Naive thymus-derived CD4-positive, alpha-beta T cell (primary cell): Measurements from ENCODE around the gene WBP11. TPM values are rescaled to one million over a fixed set of nuclear protein-coding genes. Genes with fewer than 3 reads are reported as not detected.

Source experiments
- ATAC-seq: fragments of 150-1000 bp; cut with Tn5 transposase; 2 replicates; pipeline ENCODE4 v1.10.0; 2021; ENCODE audit warnings: mild to moderate bottlenecking, moderate library complexity
- CTCF ChIA-PET: fragments of 350-600 bp; sonication (Branson Sonifier 250); formaldehyde crosslinking; loops from one replicate; lab custom pipeline; 2021; ENCODE audit warnings: antibody characterized with exemption; lab: Charles Lee
- POLR2A ChIA-PET: fragments of 350-600 bp; sonication (Branson Sonifier 250); formaldehyde crosslinking; loops from one replicate; lab custom pipeline; 2021; ENCODE audit warnings: antibody characterized with exemption, inconsistent platforms; lab: Charles Lee
- DNase-seq, 9 donors: peaks; one replicate each; pipeline versions ENCODE4 v3.0.0 to v3.0.0-alpha.2; 2020 to 2022; ENCODE audit warnings: mixed read lengths in 1 of 9
- H3K27ac ChIP-seq: one replicate; pipeline ENCODE4 v1.7.0; 2013; ENCODE audit warnings: mild to moderate bottlenecking, low read depth, low read length, moderate library complexity
- H3K27me3 ChIP-seq, 2 donors: one replicate each; pipeline ENCODE4 v1.7.0; 2013; ENCODE audit warnings: low read length in 2 of 2, mild to moderate bottlenecking in 2 of 2, moderate library complexity in 2 of 2; ENCODE audit not compliant: control insufficient read depth in 2 of 2, insufficient read depth in 2 of 2
- H3K36me3 ChIP-seq, 3 experiments: 1 replicate in 2 of 3; 2 replicates in 1 of 3; pipeline ENCODE4 v1.7.0; 2013; ENCODE audit warnings: low read length in 3 of 3, mild to moderate bottlenecking in 3 of 3, moderate library complexity in 1 of 3; ENCODE audit not compliant: insufficient read depth in 3 of 3, control insufficient read depth in 2 of 3
- H3K4me1 ChIP-seq, 2 donors: one replicate each; pipeline ENCODE4 v1.7.0; 2013; ENCODE audit warnings: low read length in 2 of 2, mild to moderate bottlenecking in 2 of 2, moderate library complexity in 1 of 2; ENCODE audit not compliant: control insufficient read depth in 2 of 2, insufficient read depth in 2 of 2
- H3K4me3 ChIP-seq: 2 replicates; pipeline ENCODE4 v1.7.0; 2013; ENCODE audit warnings: mild to moderate bottlenecking, low read length
- H3K9me3 ChIP-seq, 3 experiments: 1 replicate in 2 of 3; 2 replicates in 1 of 3; pipeline ENCODE4 v1.7.0; 2013; ENCODE audit warnings: low read length in 3 of 3; ENCODE audit not compliant: control insufficient read depth in 2 of 3
- H3K27ac Mint-ChIP-seq, 9 donors: one replicate each; pipeline ENCODE4 v1.8.0; 2020 to 2022; ENCODE audit warnings: mixed read lengths in 9 of 9, mild to moderate bottlenecking in 8 of 9, moderate library complexity in 5 of 9, inconsistent platforms in 2 of 9
- H3K27me3 Mint-ChIP-seq, 5 donors: one replicate each; pipeline ENCODE4 v1.8.0; 2021 to 2022; ENCODE audit warnings: mixed read lengths in 5 of 5, mild to moderate bottlenecking in 1 of 5
- H3K36me3 Mint-ChIP-seq, 5 donors: one replicate each; pipeline ENCODE4 v1.8.0; 2020 to 2022; ENCODE audit warnings: mixed read lengths in 5 of 5, mild to moderate bottlenecking in 3 of 5, inconsistent platforms in 1 of 5
- H3K4me1 Mint-ChIP-seq, 7 donors: one replicate each; pipeline ENCODE4 v1.8.0; 2020 to 2022; ENCODE audit warnings: mixed read lengths in 7 of 7, mild to moderate bottlenecking in 3 of 7, inconsistent platforms in 1 of 7
- H3K4me3 Mint-ChIP-seq, 10 donors: one replicate each; pipeline ENCODE4 v1.8.0; 2020 to 2022; ENCODE audit warnings: mild to moderate bottlenecking in 10 of 10, mixed read lengths in 10 of 10, moderate library complexity in 6 of 10, inconsistent platforms in 2 of 10
- H3K9me3 Mint-ChIP-seq, 11 donors: one replicate each; pipeline ENCODE4 v1.8.0; 2020 to 2022; ENCODE audit warnings: mixed read lengths in 11 of 11, mild to moderate bottlenecking in 4 of 11, inconsistent platforms in 1 of 11, moderate library complexity in 1 of 11
- intact Hi-C, 2 donors: fragments of 100-400 bp; cut with micrococcal nuclease; formaldehyde crosslinking; loops; one replicate each; pipeline ENCODE4 v1.15.1; 2023
- polyA plus RNA-seq, 2 donors: library from polyadenylated mRNA; unstranded; fragments of 300-500 nt; fragmentation: Illumina TruSeq; gene quantifications; one replicate each; pipeline ENCODE4 v1.2.3, GENCODE V29; 2021
- total RNA-seq, 6 experiments: library from RNA in 5 of 6; stranded (reverse) in 5 of 6; gene quantifications; 1 replicate in 5 of 6; 2 replicates in 1 of 6; pipeline ENCODE4 v1.2.3 and lab custom pipeline; 2021 to 2026

Gene WBP11
- total and polyA plus RNA-seq, 7 experiments from 2014 or later: 58.5 to 129 (median 84.3) TPM

DNA sequence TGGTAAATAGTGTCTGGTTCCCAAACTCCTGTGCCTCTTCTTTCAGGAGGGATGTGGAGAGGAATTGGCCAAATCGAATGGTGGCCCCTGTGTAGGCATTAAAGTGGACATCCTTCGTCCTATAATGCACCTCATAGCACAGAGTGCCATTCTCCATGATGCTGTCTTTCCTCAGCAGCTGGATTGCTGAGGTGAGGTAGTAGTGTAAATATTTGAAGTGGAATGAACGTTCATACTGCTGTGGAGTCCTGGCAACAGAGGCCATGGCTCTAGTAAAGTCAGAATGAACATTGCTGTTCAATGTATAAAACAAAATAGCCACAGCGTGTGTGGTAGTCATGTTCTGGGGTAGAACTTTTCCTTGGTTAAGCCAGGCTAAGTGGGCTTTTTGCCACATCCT is 37.3 kb upstream of the WBP11 start:
- intact Hi-C loops: no loop called here
- H3K4me3 ChIP-seq: no peak overlapping the region
- H3K36me3 Mint-ChIP-seq: peaks cover 0 to 6% (median 0%) of the 10 kb centered on the region in 5 donors
- ChIA-PET POLR2A (no interaction called here), CTCF (interaction anchor here (0.6 to 0.9 kb wide), 2 partner anchors 155 to 429 kb away, joined by 3 read pairs; no protein-coding TSS in a partner anchor)
- ATAC-seq (no peak), DNase-seq (no peak)
- H3K27ac ChIP-seq: no peak overlapping the region
- no peaks in the 10 kb centered on the region for H3K27me3 ChIP-seq
- no peaks in the 10 kb centered on the region for H3K36me3 ChIP-seq
- no peak overlapping the region for H3K4me3 Mint-ChIP-seq
- no peaks in the 10 kb centered on the region for H3K4me1 ChIP-seq
- peaks cover 0 to 2% (median 0%) of the 10 kb centered on the region in 11 donors for H3K9me3 Mint-ChIP-seq
- H3K4me1 Mint-ChIP-seq: peaks cover 4 to 6% (median 6%) of the 10 kb centered on the region in 7 donors
- peaks cover 13 to 27% (median 23%) of the 10 kb centered on the region in 5 donors for H3K27me3 Mint-ChIP-seq
- H3K27ac Mint-ChIP-seq: no peak overlapping the region
- H3K9me3 ChIP-seq: no peaks in the 10 kb centered on the region

DNA sequence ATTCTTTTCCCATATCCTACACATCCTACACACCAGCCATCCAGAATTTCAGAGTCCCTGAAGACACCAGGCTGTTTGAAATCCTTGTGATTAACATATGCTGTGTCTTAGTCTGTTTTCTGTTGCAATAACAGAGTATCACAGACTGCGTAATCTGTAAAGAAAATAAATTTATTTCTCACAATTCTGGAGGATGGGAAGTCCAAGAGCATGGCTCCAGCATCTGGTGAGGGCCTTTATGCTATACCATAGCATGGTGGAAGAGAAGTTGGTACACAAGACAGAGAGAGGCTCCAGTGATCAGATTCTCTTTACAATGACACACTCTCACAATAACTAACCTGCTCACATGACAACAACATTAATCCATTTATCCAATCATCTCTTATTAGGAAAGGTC is 36.0 kb upstream of the WBP11 start:
- no peaks in the 10 kb centered on the region for H3K9me3 ChIP-seq
- ChIA-PET CTCF (no interaction called here), POLR2A (interaction anchor here (0.6 kb wide), 1 partner anchor 101 kb away, joined by 3 read pairs; no protein-coding TSS in a partner anchor)
- no peak overlapping the region for H3K4me3 ChIP-seq
- no peaks in the 10 kb centered on the region for H3K4me1 ChIP-seq
- H3K27ac Mint-ChIP-seq: no peak overlapping the region
- DNase-seq (no peak), ATAC-seq (no peak)
- no peaks in the 10 kb centered on the region for H3K27me3 ChIP-seq
- H3K36me3 Mint-ChIP-seq: peaks cover 0 to 6% (median 0%) of the 10 kb centered on the region in 5 donors
- H3K4me3 Mint-ChIP-seq: no peak overlapping the region
- H3K36me3 ChIP-seq: no peaks in the 10 kb centered on the region
- no peak overlapping the region for H3K27ac ChIP-seq
- peaks cover 0 to 2% (median 0%) of the 10 kb centered on the region in 11 donors for H3K9me3 Mint-ChIP-seq
- intact Hi-C loops: no loop called here
- peaks cover 13 to 37% (median 32%) of the 10 kb centered on the region in 5 donors for H3K27me3 Mint-ChIP-seq
- no peaks in the 10 kb centered on the region for H3K4me1 Mint-ChIP-seq

- no peaks in the 10 kb centered on the region for H3K4me1 ChIP-seq
- H3K27ac Mint-ChIP-seq: no peak overlapping the region
- H3K9me3 Mint-ChIP-seq: peaks cover 0 to 5% (median 0%) of the 10 kb centered on the region in 11 donors
- no peaks in the 10 kb centered on the region for H3K4me1 Mint-ChIP-seq
- H3K36me3 ChIP-seq: no peaks in the 10 kb centered on the region
- POLR2A ChIA-PET: interaction anchor here (1.2 kb wide), 1 partner anchor 158 kb away, joined by 3 read pairs; no protein-coding TSS in a partner anchor
- no peak overlapping the region for H3K27ac ChIP-seq
- no peaks in the 10 kb centered on the region for H3K27me3 ChIP-seq
- H3K27me3 Mint-ChIP-seq: peaks cover 26 to 47% (median 39%) of the 10 kb centered on the region in 5 donors
- H3K36me3 Mint-ChIP-seq: peaks cover 0 to 9% (median 6%) of the 10 kb centered on the region in 5 donors
- ATAC-seq (no peak), DNase-seq (no peak)
- no peak overlapping the region for H3K4me3 ChIP-seq
- CTCF ChIA-PET: interaction anchor here (0.7 kb wide), 1 partner anchor 797 kb away, joined by 3 read pairs; no protein-coding TSS in a partner anchor
- no peak overlapping the region for H3K4me3 Mint-ChIP-seq
- no peaks in the 10 kb centered on the region for H3K9me3 ChIP-seq
- intact Hi-C loops: loop anchor here in 1 of 2 donors (2.0 kb wide), 1 partner anchor 26 kb away; no protein-coding TSS in a partner anchor
Measured at GRCh38 chr12:14836336-14837210, 33.3 kb upstream of the WBP11 start.

DNA sequence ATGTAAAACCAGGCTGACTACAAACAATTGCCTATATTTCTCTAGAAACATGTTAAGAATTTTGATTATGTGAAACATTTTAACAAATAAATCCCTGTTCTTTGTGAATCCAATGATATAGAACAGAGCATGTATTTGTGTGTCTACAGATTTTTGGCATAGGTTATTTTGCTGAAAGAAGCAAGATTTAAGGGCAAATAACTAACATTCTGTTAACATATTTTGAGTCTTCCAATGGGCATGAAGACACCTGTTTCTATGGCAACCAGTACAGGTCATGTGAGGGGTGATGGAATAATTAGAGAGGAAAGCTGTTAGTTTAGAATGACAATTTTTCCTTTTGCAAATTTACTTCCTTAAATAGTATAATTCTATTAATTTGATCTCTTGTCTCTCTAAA is 31.2 kb upstream of the WBP11 start:
- CTCF ChIA-PET: interaction anchor here (0.7 kb wide), 1 partner anchor 122 kb away, joined by 3 read pairs; no protein-coding TSS in a partner anchor
- Histone ChIP-seq H3K4me1 (no peaks in the 10 kb centered on the region), H3K27me3 (no peaks in the 10 kb centered on the region), H3K9me3 (no peaks in the 10 kb centered on the region), H3K27ac (no peak overlapping the region), H3K4me3 (no peak overlapping the region), H3K36me3 (no peaks in the 10 kb centered on the region)
- ATAC-seq: no peak
- no peak overlapping the region for H3K27ac Mint-ChIP-seq
- H3K36me3 Mint-ChIP-seq: peaks cover 0 to 9% (median 4%) of the 10 kb centered on the region in 5 donors
- H3K27me3 Mint-ChIP-seq: peaks cover 18 to 38% (median 31%) of the 10 kb centered on the region in 5 donors
- H3K9me3 Mint-ChIP-seq: peaks cover 0 to 6% (median 0%) of the 10 kb centered on the region in 11 donors
- DNase-seq: no peak
- H3K4me1 Mint-ChIP-seq: no peaks in the 10 kb centered on the region
- no peak overlapping the region for H3K4me3 Mint-ChIP-seq
- POLR2A ChIA-PET: no interaction called here
- intact Hi-C loops: no loop called here

DNA sequence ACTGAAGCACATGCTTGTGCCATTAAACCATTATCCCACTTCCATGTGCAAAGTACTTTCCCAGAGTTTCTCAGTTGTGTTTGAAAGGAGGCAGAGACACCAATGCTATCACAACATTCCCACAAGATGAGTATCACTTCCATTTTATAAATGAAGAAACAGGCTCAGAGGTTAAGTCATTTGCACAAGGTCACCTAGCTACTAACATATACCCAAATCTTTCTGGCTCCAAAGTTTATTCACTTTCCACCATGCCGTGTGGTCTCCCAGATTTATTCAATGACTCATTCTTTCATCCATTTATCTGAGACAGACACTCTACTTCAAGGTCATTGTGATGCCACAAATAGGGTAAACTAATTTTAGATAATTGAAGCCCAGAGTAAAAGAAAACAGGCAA is 30.7 kb upstream of the WBP11 start:
- intact Hi-C loops: no loop called here
- Mint-ChIP-seq H3K27ac (no peak overlapping the region), H3K9me3 (peaks cover 0 to 6% (median 0%) of the 10 kb centered on the region in 11 donors), H3K4me3 (no peak overlapping the region), H3K36me3 (peaks cover 0 to 9% (median 0%) of the 10 kb centered on the region in 5 donors), H3K27me3 (peaks cover 13 to 33% (median 26%) of the 10 kb centered on the region in 5 donors), H3K4me1 (no peaks in the 10 kb centered on the region)
- ATAC-seq (no peak), DNase-seq (no peak)
- ChIA-PET CTCF (interaction anchor here (0.7 kb wide), 1 partner anchor 123 kb away, joined by 3 read pairs; no protein-coding TSS in a partner anchor), POLR2A (interaction anchor here (0.8 kb wide), 1 partner anchor 129 kb away, joined by 4 read pairs; no protein-coding TSS in a partner anchor)
- Histone ChIP-seq H3K9me3 (no peaks in the 10 kb centered on the region), H3K4me1 (no peaks in the 10 kb centered on the region), H3K4me3 (no peak overlapping the region), H3K27ac (no peak overlapping the region), H3K27me3 (no peaks in the 10 kb centered on the region), H3K36me3 (no peaks in the 10 kb centered on the region)

GRCh38 chr12:14833336-14833735 is 30.1 kb upstream of the WBP11 start:
- H3K9me3 Mint-ChIP-seq: peaks cover 0 to 6% (median 0%) of the 10 kb centered on the region in 11 donors
- no peak overlapping the region for H3K27ac Mint-ChIP-seq
- CTCF ChIA-PET: interaction anchor here (1.3 kb wide), 1 partner anchor 12 kb away, joined by 4 read pairs; no protein-coding TSS in a partner anchor
- Histone ChIP-seq H3K27ac (no peak overlapping the region), H3K4me3 (no peak overlapping the region), H3K36me3 (no peaks in the 10 kb centered on the region), H3K27me3 (no peaks in the 10 kb centered on the region), H3K4me1 (no peaks in the 10 kb centered on the region), H3K9me3 (no peaks in the 10 kb centered on the region)
- no peak overlapping the region for H3K4me3 Mint-ChIP-seq
- DNase-seq: no peak
- ATAC-seq: no peak
- POLR2A ChIA-PET: interaction anchor here (0.8 kb wide), 1 partner anchor 129 kb away, joined by 4 read pairs; no protein-coding TSS in a partner anchor
- H3K4me1 Mint-ChIP-seq: no peaks in the 10 kb centered on the region
- peaks cover 13 to 32% (median 26%) of the 10 kb centered on the region in 5 donors for H3K27me3 Mint-ChIP-seq
- H3K36me3 Mint-ChIP-seq: peaks cover 0 to 9% (median 0%) of the 10 kb centered on the region in 5 donors
- intact Hi-C loops: no loop called here
